Mesenchymal stem cell (in vitro differentiated cells and primary cell): Measurements from ENCODE around the gene NDRG4.

Experiments used
- DNase-seq: peaks from one replicate; pipeline ENCODE4 v3.0.0-alpha.2; 2013
- H2AFZ ChIP-seq: one replicate; pipeline ENCODE4 v1.6.1; 2013; ENCODE audit warnings: low read depth, mild to moderate bottlenecking, control low read depth, inconsistent platforms, low read length, moderate library complexity
- H2AK5ac ChIP-seq: 2 replicates; pipeline ENCODE4 v1.6.1; 2013; ENCODE audit warnings: low read length, moderate library complexity, mild to moderate bottlenecking, inconsistent platforms; ENCODE audit not compliant: severe bottlenecking
- H2BK120ac ChIP-seq: one replicate; pipeline ENCODE4 v1.6.1; 2013; ENCODE audit warnings: low read depth, mild to moderate bottlenecking, inconsistent platforms, low read length, moderate library complexity
- H2BK12ac ChIP-seq, 2 experiments: one replicate each; pipeline ENCODE4 v1.6.1; 2013; ENCODE audit warnings: inconsistent platforms in 2 of 2, low read length in 2 of 2, mild to moderate bottlenecking in 2 of 2, moderate library complexity in 2 of 2, control low read depth in 1 of 2
- H2BK15ac ChIP-seq: one replicate; pipeline ENCODE4 v1.6.1; 2013; ENCODE audit warnings: mild to moderate bottlenecking, low read depth, inconsistent platforms; ENCODE audit not compliant: poor library complexity, severe bottlenecking
- H2BK5ac ChIP-seq: 2 replicates; pipeline ENCODE4 v1.6.1; 2013; ENCODE audit warnings: low read depth, mild to moderate bottlenecking, low read length, control low read depth, inconsistent platforms; ENCODE audit not compliant: poor library complexity, severe bottlenecking
- H3K14ac ChIP-seq, 2 experiments: one replicate each; pipeline ENCODE4 v1.6.1; 2013; ENCODE audit warnings: inconsistent platforms in 2 of 2, low read length in 2 of 2, control low read depth in 1 of 2, mild to moderate bottlenecking in 1 of 2, moderate library complexity in 1 of 2
- H3K18ac ChIP-seq, 2 experiments: one replicate each; pipeline ENCODE4 v1.6.1; 2013; ENCODE audit warnings: inconsistent platforms in 2 of 2, low read length in 2 of 2, control low read depth in 1 of 2, low read depth in 1 of 2, mild to moderate bottlenecking in 1 of 2
- H3K23ac ChIP-seq, 2 experiments: one replicate each; pipeline ENCODE4 v1.6.1; 2013; ENCODE audit warnings: inconsistent platforms in 2 of 2, low read length in 2 of 2, mild to moderate bottlenecking in 2 of 2, moderate library complexity in 2 of 2, control low read depth in 1 of 2
- H3K27ac ChIP-seq: 2 replicates; pipeline ENCODE4 v1.5.1; 2013; ENCODE audit warnings: mild to moderate bottlenecking, moderate library complexity, low read length, control low read depth, inconsistent platforms; ENCODE audit not compliant: poor library complexity, severe bottlenecking
- H3K27me3 ChIP-seq, 2 experiments: 2 replicates each; pipeline versions ENCODE4 v1.6.1 to v1.7.0; 2013; ENCODE audit warnings: low read length in 2 of 2, mild to moderate bottlenecking in 2 of 2, moderate library complexity in 2 of 2, control low read depth in 1 of 2, inconsistent platforms in 1 of 2; ENCODE audit not compliant: control insufficient read depth in 1 of 2, insufficient read depth in 1 of 2
- H3K36me3 ChIP-seq, 2 experiments: 2 replicates each; pipeline versions ENCODE4 v1.6.1 to v1.7.0; 2013; ENCODE audit warnings: low read length in 2 of 2, control low read depth in 1 of 2, inconsistent platforms in 1 of 2, low read depth in 1 of 2, mild to moderate bottlenecking in 1 of 2; ENCODE audit not compliant: insufficient read depth in 2 of 2, control insufficient read depth in 1 of 2
- H3K4ac ChIP-seq, 2 experiments: one replicate each; pipeline ENCODE4 v1.6.1; 2013; ENCODE audit warnings: inconsistent platforms in 2 of 2, low read length in 2 of 2, mild to moderate bottlenecking in 2 of 2, moderate library complexity in 2 of 2, control low read depth in 1 of 2, low read depth in 1 of 2
- H3K4me1 ChIP-seq: 2 replicates; pipeline ENCODE4 v1.6.1; 2013; ENCODE audit warnings: low read depth, low read length, control low read depth; ENCODE audit not compliant: control insufficient read depth, insufficient read depth
- H3K4me2 ChIP-seq: 2 replicates; pipeline ENCODE4 v1.6.1; 2013; ENCODE audit warnings: low read length, mild to moderate bottlenecking, inconsistent platforms; ENCODE audit not compliant: poor library complexity, severe bottlenecking
- H3K4me3 ChIP-seq, 2 experiments: 2 replicates each; pipeline versions ENCODE4 v1.5.1 to v1.7.0; 2013; ENCODE audit warnings: low read length in 2 of 2, mild to moderate bottlenecking in 2 of 2, control low read depth in 1 of 2, low read depth in 1 of 2; ENCODE audit not compliant: insufficient read depth in 1 of 2
- H3K79me1 ChIP-seq: replicated peaks from 2 replicates; pipeline ENCODE4 v1.6.1; 2013; ENCODE audit warnings: mild to moderate bottlenecking, control low read depth, low read length, inconsistent platforms; ENCODE audit not compliant: poor library complexity, severe bottlenecking
- H3K9ac ChIP-seq: 2 replicates; pipeline ENCODE4 v1.7.0; 2013; ENCODE audit warnings: mild to moderate bottlenecking, low read length, moderate library complexity
- H3K9me3 ChIP-seq: 2 replicates; pipeline ENCODE4 v1.7.0; 2013; ENCODE audit warnings: mild to moderate bottlenecking, low read length; ENCODE audit not compliant: control insufficient read depth
- H4K8ac ChIP-seq: one replicate; pipeline ENCODE4 v1.6.1; 2013; ENCODE audit warnings: inconsistent platforms, mild to moderate bottlenecking, low read length, moderate library complexity
- H4K91ac ChIP-seq: one replicate; pipeline ENCODE4 v1.6.1; 2013; ENCODE audit warnings: mild to moderate bottlenecking, low read length, inconsistent platforms
- WGBS: methylation state at CpG from one replicate; pipeline ENCODE4 v1.1.7; 2013; ENCODE audit warnings: mixed read lengths; 5-methylcytosine and 5-hydroxymethylcytosine counted together

Gene NDRG4

GRCh38 chr16:58516768-58517107, 16.8 kb downstream of the NDRG4 start:
- Histone ChIP-seq H3K4me1 (peaks cover 19% of the 10 kb centered on the region), H3K4me2 (peak overlapping the region; percentile 86), H3K36me3 (peaks cover 40 to 53% of the 10 kb centered on the region in 2 experiments), H4K8ac (no peak overlapping the region), H2BK5ac (no peak overlapping the region), H2BK120ac (no peak overlapping the region), H3K4me3 (peak overlapping the region in 1 of 2 experiments; percentile 65), H3K9ac (peak overlapping the region; percentile 33), H3K27me3 (no peaks in the 10 kb centered on the region), H3K9me3 (no peaks in the 10 kb centered on the region), H3K4ac (no peak overlapping the region), H3K79me1 (peaks cover 26% of the 10 kb centered on the region), H2AFZ (no peak overlapping the region), H2BK15ac (no peak overlapping the region), H2BK12ac (no peak overlapping the region), H3K27ac (no peak overlapping the region), H3K23ac (peak overlapping the region in 1 of 2 experiments; percentile 35), H2AK5ac (no peak overlapping the region), H4K91ac (no peak overlapping the region), H3K14ac (no peak overlapping the region), H3K18ac (no peak overlapping the region)
- 90% methylated on average over 2 of the region's 4 CpGs for WGBS
- no peak for DNase-seq

DNA sequence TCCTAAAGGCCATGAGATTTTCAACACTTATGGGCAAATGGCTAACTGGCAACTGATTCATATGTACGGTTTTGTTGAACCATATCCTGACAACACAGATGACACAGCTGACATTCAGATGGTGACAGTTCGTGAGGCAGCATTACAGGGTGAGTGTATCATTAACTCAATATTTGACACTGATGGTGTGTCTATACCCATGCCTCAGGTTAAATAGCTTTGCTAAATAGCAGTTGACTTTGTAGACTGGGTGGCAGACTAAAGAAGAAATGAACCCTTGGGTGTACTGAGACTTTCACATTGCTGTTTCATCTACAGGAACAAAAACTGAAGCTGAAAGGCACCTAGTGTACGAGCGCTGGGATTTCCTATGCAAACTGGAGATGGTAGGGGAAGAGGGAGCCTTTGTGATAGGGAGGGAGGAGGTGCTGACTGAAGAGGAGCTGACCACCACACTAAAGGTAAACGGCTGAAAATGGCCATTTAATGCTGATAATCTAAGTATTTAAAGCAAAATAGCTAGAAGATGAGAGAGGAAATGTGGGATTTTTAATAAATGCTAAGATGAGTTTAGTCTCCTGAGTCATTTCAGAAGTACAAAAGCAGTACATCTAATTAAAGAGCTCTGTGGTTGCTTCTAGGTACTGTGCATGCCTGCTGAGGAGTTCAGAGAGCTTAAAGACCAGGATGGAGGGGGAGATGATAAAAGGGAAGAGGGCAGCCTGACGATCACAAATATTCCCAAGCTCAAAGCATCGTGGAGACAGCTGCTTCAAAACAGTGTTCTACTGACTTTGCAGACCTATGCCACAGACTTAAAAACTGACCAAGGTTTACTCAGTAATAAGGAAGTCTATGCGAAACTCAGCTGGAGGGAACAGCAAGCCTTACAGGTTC, 18.4 kb downstream of the NDRG4 start:
- Histone ChIP-seq H3K4me1 (peaks cover 14% of the 10 kb centered on the region), H3K27ac (no peak overlapping the region), H2BK15ac (no peak overlapping the region), H4K91ac (no peak overlapping the region), H3K4me2 (no peak overlapping the region), H3K23ac (no peak overlapping the region), H3K9me3 (no peaks in the 10 kb centered on the region), H2AFZ (no peak overlapping the region), H2BK12ac (no peak overlapping the region), H4K8ac (no peak overlapping the region), H3K18ac (no peak overlapping the region), H3K14ac (no peak overlapping the region), H2AK5ac (no peak overlapping the region), H3K4ac (no peak overlapping the region), H2BK5ac (no peak overlapping the region), H3K36me3 (peaks cover 39 to 69% of the 10 kb centered on the region in 2 experiments), H3K79me1 (peaks cover 25% of the 10 kb centered on the region), H3K9ac (no peak overlapping the region), H3K27me3 (no peaks in the 10 kb centered on the region), H2BK120ac (no peak overlapping the region), H3K4me3 (no peak overlapping the region)
- WGBS = 96% methylated on average over 8 of the region's 8 CpGs
- DNase-seq = no peak

- Histone ChIP-seq H3K27ac (no peak overlapping the region), H2AFZ (no peak overlapping the region)
These were observed 19.0 kb downstream of the NDRG4 start for GRCh38 chr16:58518980-58519368.

DNA sequence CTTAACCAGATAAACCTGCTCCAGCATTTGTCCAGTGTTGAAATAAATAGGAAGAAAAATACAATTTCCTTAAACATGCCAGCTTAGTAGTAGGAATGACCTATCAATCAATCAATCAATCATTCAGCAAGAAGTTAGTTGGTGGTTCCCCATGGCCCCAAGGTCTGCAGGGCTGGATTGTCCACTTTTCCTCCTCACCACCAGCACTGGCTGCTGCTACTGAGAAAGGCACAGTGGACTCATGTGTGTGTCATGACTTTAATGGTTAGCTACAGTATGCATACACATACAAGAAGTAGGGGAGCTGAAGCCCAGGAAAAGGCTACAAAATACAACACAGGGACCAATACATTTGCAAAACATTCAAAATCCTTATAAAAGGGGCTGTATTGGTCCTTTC, 19.8 kb downstream of the NDRG4 start:
- H2BK12ac ChIP-seq = no peak overlapping the region
- no peak overlapping the region for H3K23ac ChIP-seq
- no peak for DNase-seq
- no peak overlapping the region for H4K91ac ChIP-seq
- H3K9ac ChIP-seq = no peak overlapping the region
- H2BK5ac ChIP-seq = no peak overlapping the region
- no peak overlapping the region for H3K27ac ChIP-seq
- no peak overlapping the region for H3K14ac ChIP-seq
- H2AK5ac ChIP-seq = no peak overlapping the region
- no peak overlapping the region for H2AFZ ChIP-seq
- H3K36me3 ChIP-seq = peaks cover 44 to 82% of the 10 kb centered on the region in 2 experiments
- no peak overlapping the region for H3K4ac ChIP-seq
- H3K4me2 ChIP-seq = no peak overlapping the region
- H2BK15ac ChIP-seq = no peak overlapping the region
- H2BK120ac ChIP-seq = no peak overlapping the region
- no peak overlapping the region for H3K18ac ChIP-seq
- no peak overlapping the region for H4K8ac ChIP-seq
- no peaks in the 10 kb centered on the region for H3K9me3 ChIP-seq
- H3K79me1 ChIP-seq = peaks cover 25% of the 10 kb centered on the region
- no peak overlapping the region for H3K4me3 ChIP-seq
- peaks cover 13% of the 10 kb centered on the region for H3K4me1 ChIP-seq
- H3K27me3 ChIP-seq = no peaks in the 10 kb centered on the region

More at GRCh38 chr16:58518980-58519368, 19.0 kb downstream of the NDRG4 start:
- no peak overlapping the region for H2BK15ac ChIP-seq
- no peak overlapping the region for H4K91ac ChIP-seq
- H2BK12ac ChIP-seq = no peak overlapping the region
- H3K23ac ChIP-seq = no peak overlapping the region
- peaks cover 25% of the 10 kb centered on the region for H3K79me1 ChIP-seq
- no peaks in the 10 kb centered on the region for H3K9me3 ChIP-seq
- H3K18ac ChIP-seq = no peak overlapping the region
- H3K14ac ChIP-seq = no peak overlapping the region
- H2BK5ac ChIP-seq = no peak overlapping the region
- no peak overlapping the region for H3K9ac ChIP-seq
- peaks cover 42 to 75% of the 10 kb centered on the region in 2 experiments for H3K36me3 ChIP-seq
- no peaks in the 10 kb centered on the region for H3K27me3 ChIP-seq
- no peak overlapping the region for H3K4me2 ChIP-seq
- no peak for DNase-seq
- no peak overlapping the region for H4K8ac ChIP-seq
- 92% methylated on average over 1 of the region's 1 CpG for WGBS
- no peak overlapping the region for H2AK5ac ChIP-seq
- H3K4me3 ChIP-seq = no peak overlapping the region
- H2BK120ac ChIP-seq = no peak overlapping the region
- peaks cover 14% of the 10 kb centered on the region for H3K4me1 ChIP-seq
- no peak overlapping the region for H3K4ac ChIP-seq
